Natural killer cell treated with Interleukin-12 subunit alpha and Interleukin-12 subunit beta and Interleukin-15 and Interleukin-18, amount 100 ng/mL, for 72 hours (primary cell): ENCODE data around the gene TWIST2. TPM values are rescaled to one million over a fixed set of nuclear protein-coding genes. Genes with fewer than 3 reads are reported as not detected.

Experiments used
- ATAC-seq, 2 donors: fragments of 150-1000 bp; cut with Tn5 transposase in 1 of 2; sonication (Bioruptor Pico), chemical (Tn5 transposase) in 1 of 2; 2 replicates each; pipeline ENCODE4 v1.10.0; 2021
- DNase-seq: peaks from one replicate; pipeline ENCODE4 v3.0.0; 2022; ENCODE audit warnings: low spot score
- H3K27ac Mint-ChIP-seq, 2 donors: 1 replicate in 1 of 2; 2 replicates in 1 of 2; pipeline ENCODE4 v1.8.0; 2022; ENCODE audit warnings: mixed read lengths in 2 of 2, mild to moderate bottlenecking in 1 of 2, moderate library complexity in 1 of 2
- H3K27me3 Mint-ChIP-seq, 2 donors: 1 replicate in 1 of 2; 2 replicates in 1 of 2; pipeline ENCODE4 v1.8.0; 2022; ENCODE audit warnings: mixed read lengths in 2 of 2
- H3K36me3 Mint-ChIP-seq: one replicate; pipeline ENCODE4 v1.8.0; 2022; ENCODE audit warnings: mixed read lengths
- H3K4me1 Mint-ChIP-seq, 2 donors: 1 replicate in 1 of 2; 2 replicates in 1 of 2; pipeline ENCODE4 v1.8.0; 2022; ENCODE audit warnings: low read depth in 2 of 2, mixed read lengths in 2 of 2, mild to moderate bottlenecking in 1 of 2
- H3K4me3 Mint-ChIP-seq: one replicate; pipeline ENCODE4 v1.8.0; 2022; ENCODE audit warnings: mixed read lengths
- H3K9me3 Mint-ChIP-seq: 2 replicates; pipeline ENCODE4 v1.8.0; 2022; ENCODE audit warnings: mixed read lengths
- total RNA-seq, 2 donors: library from RNA; stranded (reverse); gene quantifications; one replicate each; pipeline ENCODE4 v1.2.3, GENCODE V29; 2022

TWIST2 gene
- total RNA-seq, 2 donors from 2014 or later, result not detected

- Mint-ChIP-seq H3K9me3 (no peaks in the 10 kb centered on the region), H3K36me3 (no peaks in the 10 kb centered on the region), H3K4me1 (no peaks in the 10 kb centered on the region), H3K27ac (no peak overlapping the region), H3K4me3 (no peak overlapping the region), H3K27me3 (peaks cover 24 to 58% of the 10 kb centered on the region in 2 donors)
- DNase-seq, result no peak
- no peak for ATAC-seq
Measured at GRCh38 chr2:238855891-238856580, 8.2 kb downstream of the TWIST2 start.

- Mint-ChIP-seq H3K27ac (no peak overlapping the region), H3K36me3 (no peaks in the 10 kb centered on the region), H3K27me3 (peaks cover 25 to 48% of the 10 kb centered on the region in 2 donors), H3K4me1 (no peaks in the 10 kb centered on the region), H3K4me3 (no peak overlapping the region), H3K9me3 (no peaks in the 10 kb centered on the region)
- ATAC-seq (no peak), DNase-seq (no peak)
Measured at GRCh38 chr2:238856713-238857567, 9.1 kb downstream of the TWIST2 start.

- no peaks in the 10 kb centered on the region for H3K4me1 Mint-ChIP-seq
- peaks cover 24 to 40% of the 10 kb centered on the region in 2 donors for H3K27me3 Mint-ChIP-seq
- DNase-seq, result no peak
- no peaks in the 10 kb centered on the region for H3K9me3 Mint-ChIP-seq
- no peak overlapping the region for H3K27ac Mint-ChIP-seq
- no peak overlapping the region for H3K4me3 Mint-ChIP-seq
- no peak for ATAC-seq
- H3K36me3 Mint-ChIP-seq, result no peaks in the 10 kb centered on the region
Measured at GRCh38 chr2:238857959-238858358, 10.1 kb downstream of the TWIST2 start.

GRCh38 chr2:238859636-238860347 lies 11.9 kb downstream of the TWIST2 start:
- Mint-ChIP-seq H3K9me3 (no peaks in the 10 kb centered on the region), H3K36me3 (no peaks in the 10 kb centered on the region), H3K27me3 (peaks cover 12 to 27% of the 10 kb centered on the region in 2 donors), H3K4me1 (no peaks in the 10 kb centered on the region), H3K4me3 (no peak overlapping the region), H3K27ac (no peak overlapping the region)
- ATAC-seq, result peak; percentile 12 to 17
- DNase-seq, result no peak

- H3K36me3 Mint-ChIP-seq, result no peaks in the 10 kb centered on the region
- H3K4me3 Mint-ChIP-seq, result no peak overlapping the region
- DNase-seq, result no peak
- no peak overlapping the region for H3K27ac Mint-ChIP-seq
- no peak for ATAC-seq
- peaks cover 12 to 13% of the 10 kb centered on the region in 2 donors for H3K27me3 Mint-ChIP-seq
- H3K4me1 Mint-ChIP-seq, result no peaks in the 10 kb centered on the region
- H3K9me3 Mint-ChIP-seq, result no peaks in the 10 kb centered on the region
Measured at GRCh38 chr2:238861013-238861730, 13.3 kb downstream of the TWIST2 start.

- Mint-ChIP-seq H3K27ac (no peak overlapping the region), H3K4me3 (no peak overlapping the region), H3K36me3 (no peaks in the 10 kb centered on the region), H3K4me1 (no peaks in the 10 kb centered on the region), H3K9me3 (no peaks in the 10 kb centered on the region), H3K27me3 (peaks cover 12% of the 10 kb centered on the region in 2 donors)
- ATAC-seq (no peak), DNase-seq (no peak)
Measured at GRCh38 chr2:238861766-238862315, 14.0 kb downstream of the TWIST2 start.

GRCh38 chr2:238862701-238863100 lies 14.8 kb downstream of the TWIST2 start:
- no peaks in the 10 kb centered on the region for H3K9me3 Mint-ChIP-seq
- H3K4me1 Mint-ChIP-seq, result peaks cover 0 to 3% of the 10 kb centered on the region in 2 donors
- no peak overlapping the region for H3K4me3 Mint-ChIP-seq
- DNase-seq (no peak), ATAC-seq (no peak)
- peaks cover 12% of the 10 kb centered on the region in 2 donors for H3K27me3 Mint-ChIP-seq
- no peaks in the 10 kb centered on the region for H3K36me3 Mint-ChIP-seq
- H3K27ac Mint-ChIP-seq, result no peak overlapping the region

- no peak overlapping the region for H3K27ac Mint-ChIP-seq
Measured at GRCh38 chr2:238863231-238863630, 15.3 kb downstream of the TWIST2 start.

GRCh38 chr2:238863749-238864206 lies 15.9 kb downstream of the TWIST2 start:
- Mint-ChIP-seq H3K4me1 (peaks cover 0 to 4% of the 10 kb centered on the region in 2 donors), H3K36me3 (no peaks in the 10 kb centered on the region), H3K27me3 (peaks cover 10 to 12% of the 10 kb centered on the region in 2 donors), H3K9me3 (no peaks in the 10 kb centered on the region), H3K27ac (no peak overlapping the region), H3K4me3 (no peak overlapping the region)
- ATAC-seq (no peak), DNase-seq (no peak)

More at GRCh38 chr2:238863231-238863630, 15.3 kb downstream of the TWIST2 start:
- DNase-seq (no peak), ATAC-seq (no peak)
- no peaks in the 10 kb centered on the region for H3K9me3 Mint-ChIP-seq
- no peak overlapping the region for H3K4me3 Mint-ChIP-seq
- H3K36me3 Mint-ChIP-seq, result no peaks in the 10 kb centered on the region
- peaks cover 12% of the 10 kb centered on the region in 2 donors for H3K27me3 Mint-ChIP-seq
- H3K4me1 Mint-ChIP-seq, result peaks cover 0 to 4% of the 10 kb centered on the region in 2 donors

- peaks cover 10 to 11% of the 10 kb centered on the region in 2 donors for H3K27me3 Mint-ChIP-seq
- DNase-seq, result no peak
- H3K4me1 Mint-ChIP-seq, result peaks cover 0 to 4% of the 10 kb centered on the region in 2 donors
- H3K36me3 Mint-ChIP-seq, result no peaks in the 10 kb centered on the region
- no peak overlapping the region for H3K4me3 Mint-ChIP-seq
- H3K9me3 Mint-ChIP-seq, result no peaks in the 10 kb centered on the region
- H3K27ac Mint-ChIP-seq, result no peak overlapping the region
- ATAC-seq, result no peak
Measured at GRCh38 chr2:238864207-238865014, 16.5 kb downstream of the TWIST2 start.

- H3K4me3 Mint-ChIP-seq, result no peak overlapping the region
- peaks cover 6% of the 10 kb centered on the region for H3K36me3 Mint-ChIP-seq
- peak in 1 of 2 donors; percentile 33 for ATAC-seq
- H3K4me1 Mint-ChIP-seq, result peaks cover 5 to 6% of the 10 kb centered on the region in 2 donors
- H3K27ac Mint-ChIP-seq, result no peak overlapping the region
- no peak for DNase-seq
- H3K27me3 Mint-ChIP-seq, result peaks cover 4 to 9% of the 10 kb centered on the region in 2 donors
- no peaks in the 10 kb centered on the region for H3K9me3 Mint-ChIP-seq
Measured at GRCh38 chr2:238865015-238865719, 17.3 kb downstream of the TWIST2 start.
